ENCODE measurements around the gene VPS8.

The VPS8 gene

DNA sequence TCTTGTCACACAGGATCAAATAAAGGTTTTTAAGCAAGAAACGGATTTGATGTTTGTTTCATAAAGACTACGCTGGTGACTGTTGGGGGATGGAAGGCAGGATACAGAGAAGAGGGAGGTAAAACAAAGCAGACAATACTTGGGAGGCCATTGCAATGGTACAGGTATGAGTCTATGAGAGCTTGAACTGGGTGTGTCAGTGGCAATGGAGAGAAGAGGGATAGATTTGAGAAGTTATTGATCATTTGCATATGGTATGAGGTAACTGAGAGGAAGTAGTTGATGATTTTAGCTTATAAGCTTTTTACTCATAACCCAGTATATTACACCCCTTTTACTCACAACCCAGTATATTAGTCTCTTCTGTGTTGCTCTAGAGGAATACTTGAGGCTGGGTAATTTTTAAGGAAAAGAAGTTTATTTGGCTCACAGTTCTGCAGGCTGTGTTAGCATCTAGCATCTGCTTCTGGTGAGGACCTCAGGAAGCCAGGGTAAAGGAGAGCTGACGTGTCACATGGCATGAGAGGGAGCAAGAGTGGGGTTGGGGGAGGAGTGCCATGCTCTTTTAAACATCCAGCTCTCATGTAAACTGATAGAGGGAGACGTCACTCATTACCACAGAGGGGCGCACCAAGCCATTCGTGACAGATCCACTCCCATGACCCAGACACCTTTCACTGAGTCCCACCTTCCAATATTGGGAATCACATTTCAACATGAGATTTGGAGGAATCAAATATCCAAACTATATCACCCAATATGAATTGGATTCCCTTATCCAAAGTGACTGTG, 153.9 kb downstream of the VPS8 start:
- H3K36me3 ChIP-seq (ENCODE audit: insufficient read depth), result no peaks in the 10 kb centered on the region
- no peak overlapping the region for H3K4me3 ChIP-seq (IDR thresholded peaks at IDR 0.05; ENCODE audit: insufficient read depth, low read depth, low read length)
- H3K4me1 ChIP-seq (ENCODE audit: low read depth, poor library complexity, severe bottlenecking), result no peaks in the 10 kb centered on the region
- no peaks in the 10 kb centered on the region for H3K27me3 ChIP-seq (ENCODE audit: insufficient read depth, low read depth)
- H3K79me2 ChIP-seq (ENCODE audit: insufficient read depth, low read depth), result no peaks in the 10 kb centered on the region
- H3K4me2 ChIP-seq, result no peak overlapping the region
- no peak overlapping the region for H2AFZ ChIP-seq (ENCODE audit: low read depth)
- no peak overlapping the region for H3K9ac ChIP-seq
- no peaks in the 10 kb centered on the region for H4K20me1 ChIP-seq (ENCODE audit: insufficient read depth)
- TF ChIP-seq, protein P1, sequence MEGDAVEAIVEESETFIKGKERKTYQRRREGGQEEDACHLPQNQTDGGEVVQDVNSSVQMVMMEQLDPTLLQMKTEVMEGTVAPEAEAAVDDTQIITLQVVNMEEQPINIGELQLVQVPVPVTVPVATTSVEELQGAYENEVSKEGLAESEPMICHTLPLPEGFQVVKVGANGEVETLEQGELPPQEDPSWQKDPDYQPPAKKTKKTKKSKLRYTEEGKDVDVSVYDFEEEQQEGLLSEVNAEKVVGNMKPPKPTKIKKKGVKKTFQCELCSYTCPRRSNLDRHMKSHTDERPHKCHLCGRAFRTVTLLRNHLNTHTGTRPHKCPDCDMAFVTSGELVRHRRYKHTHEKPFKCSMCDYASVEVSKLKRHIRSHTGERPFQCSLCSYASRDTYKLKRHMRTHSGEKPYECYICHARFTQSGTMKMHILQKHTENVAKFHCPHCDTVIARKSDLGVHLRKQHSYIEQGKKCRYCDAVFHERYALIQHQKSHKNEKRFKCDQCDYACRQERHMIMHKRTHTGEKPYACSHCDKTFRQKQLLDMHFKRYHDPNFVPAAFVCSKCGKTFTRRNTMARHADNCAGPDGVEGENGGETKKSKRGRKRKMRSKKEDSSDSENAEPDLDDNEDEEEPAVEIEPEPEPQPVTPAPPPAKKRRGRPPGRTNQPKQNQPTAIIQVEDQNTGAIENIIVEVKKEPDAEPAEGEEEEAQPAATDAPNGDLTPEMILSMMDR (conservative IDR thresholded peaks at IDR 0.05; ENCODE audit: low read depth, low read length), result no peak
- H3K27ac ChIP-seq, result no peak overlapping the region

DNA sequence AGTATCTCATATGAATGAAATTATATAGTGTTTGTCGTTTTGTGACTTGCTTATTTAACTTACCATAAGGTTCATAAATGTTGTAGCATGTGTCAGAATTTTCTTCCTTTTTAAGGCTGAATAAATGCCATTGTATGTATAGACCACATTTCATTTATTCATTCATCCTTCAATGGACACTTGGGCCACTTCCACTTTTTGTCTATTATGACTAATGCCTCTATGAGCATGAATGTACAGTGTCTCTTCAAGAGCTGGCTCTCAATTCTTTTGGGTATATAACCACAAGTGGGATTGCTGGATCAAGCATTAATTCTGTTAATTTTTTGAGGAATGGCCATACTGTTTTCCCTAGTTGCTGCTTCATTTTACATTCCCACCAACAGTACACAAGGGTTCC, 156.1 kb downstream of the VPS8 start:
- TF ChIP-seq, protein P1 (conservative IDR thresholded peaks at IDR 0.05; ENCODE audit: low read depth, low read length), result no peak
- H3K27me3 ChIP-seq (ENCODE audit: insufficient read depth, low read depth), result no peaks in the 10 kb centered on the region
- no peak overlapping the region for H3K4me2 ChIP-seq
- no peaks in the 10 kb centered on the region for H3K4me1 ChIP-seq (ENCODE audit: low read depth, poor library complexity, severe bottlenecking)
- H3K4me3 ChIP-seq (IDR thresholded peaks at IDR 0.05; ENCODE audit: insufficient read depth, low read depth, low read length), result no peak overlapping the region
- no peak overlapping the region for H2AFZ ChIP-seq (ENCODE audit: low read depth)
- H3K27ac ChIP-seq, result no peak overlapping the region
- no peaks in the 10 kb centered on the region for H3K79me2 ChIP-seq (ENCODE audit: insufficient read depth, low read depth)
- H4K20me1 ChIP-seq (ENCODE audit: insufficient read depth), result no peaks in the 10 kb centered on the region
- no peaks in the 10 kb centered on the region for H3K36me3 ChIP-seq (ENCODE audit: insufficient read depth)
- no peak overlapping the region for H3K9ac ChIP-seq

- no peak overlapping the region for H2AFZ ChIP-seq (ENCODE audit: low read depth)
- TF ChIP-seq, protein P1 (conservative IDR thresholded peaks at IDR 0.05; ENCODE audit: low read depth, low read length), result no peak
- H3K27ac ChIP-seq, result no peak overlapping the region
- H3K4me2 ChIP-seq, result no peak overlapping the region
- no peaks in the 10 kb centered on the region for H3K79me2 ChIP-seq (ENCODE audit: insufficient read depth, low read depth)
- no peaks in the 10 kb centered on the region for H3K27me3 ChIP-seq (ENCODE audit: insufficient read depth, low read depth)
- H4K20me1 ChIP-seq (ENCODE audit: insufficient read depth), result no peaks in the 10 kb centered on the region
- H3K4me3 ChIP-seq (IDR thresholded peaks at IDR 0.05; ENCODE audit: insufficient read depth, low read depth, low read length), result no peak overlapping the region
- no peaks in the 10 kb centered on the region for H3K36me3 ChIP-seq (ENCODE audit: insufficient read depth)
- no peak overlapping the region for H3K9ac ChIP-seq
- no peaks in the 10 kb centered on the region for H3K4me1 ChIP-seq (ENCODE audit: low read depth, poor library complexity, severe bottlenecking)
Measured at GRCh38 chr3:184970186-184970585, 158.2 kb downstream of the VPS8 start.

DNA sequence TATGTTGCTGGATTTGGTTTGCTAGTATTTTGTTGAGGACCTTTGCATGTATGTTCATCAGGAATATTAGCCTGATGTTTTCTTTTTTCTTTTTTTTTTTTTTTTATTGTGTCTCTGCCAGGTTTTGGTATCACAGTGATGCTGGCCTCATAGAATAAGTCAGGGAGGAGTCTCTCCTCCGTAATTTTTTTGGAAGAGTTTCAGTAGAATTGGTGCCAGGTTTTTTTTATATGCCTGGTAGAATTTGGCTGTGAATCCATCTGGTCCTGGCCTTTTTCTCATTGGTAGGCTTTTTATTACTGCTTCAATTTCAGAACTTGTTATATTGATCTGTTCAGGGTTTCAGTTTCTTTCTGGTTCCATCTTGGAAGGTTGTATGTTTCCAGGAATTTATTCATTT, 165.8 kb downstream of the VPS8 start:
- TF ChIP-seq, protein P1 (conservative IDR thresholded peaks at IDR 0.05; ENCODE audit: low read depth, low read length), result no peak
- Histone ChIP-seq H3K27me3 (ENCODE audit: insufficient read depth, low read depth) (no peaks in the 10 kb centered on the region), H3K9ac (no peak overlapping the region), H3K36me3 (ENCODE audit: insufficient read depth) (no peaks in the 10 kb centered on the region), H2AFZ (ENCODE audit: low read depth) (no peak overlapping the region), H3K4me3 (IDR thresholded peaks at IDR 0.05; ENCODE audit: insufficient read depth, low read depth, low read length) (no peak overlapping the region), H3K4me2 (no peak overlapping the region), H3K79me2 (ENCODE audit: insufficient read depth, low read depth) (no peaks in the 10 kb centered on the region), H3K4me1 (ENCODE audit: low read depth, poor library complexity, severe bottlenecking) (no peaks in the 10 kb centered on the region), H4K20me1 (ENCODE audit: insufficient read depth) (no peaks in the 10 kb centered on the region), H3K27ac (no peak overlapping the region)
